WTC11 (cell line): ENCODE data around the gene TST. TPM values are rescaled to one million over a fixed set of nuclear protein-coding genes. Genes with fewer than 3 reads are reported as not detected.

Source experiments
- ATAC-seq: fragments of 200-7000 bp; cut with Tn5 transposase; 2 replicates; pipeline ENCODE4 v1.10.0; 2021; ENCODE audit warnings: mild to moderate bottlenecking, moderate library complexity
- Bru-seq: library from RNA; stranded (reverse); fragments of 400-500 nt; gene quantifications from one replicate; lab custom pipeline; 2021; lab: Mats Ljungman, UMichigan
- CTCF ChIA-PET: fragments of 300-600 bp; sonication (Branson Sonifier 250); formaldehyde crosslinking; loops from one replicate; lab custom pipeline; 2021; ENCODE audit warnings: antibody characterized with exemption; lab: Charles Lee
- POLR2A ChIA-PET: fragments of 350-600 bp; sonication (Branson Sonifier 250); formaldehyde crosslinking; loops from one replicate; lab custom pipeline; 2021; ENCODE audit warnings: antibody characterized with exemption; lab: Charles Lee
- DNase-seq: peaks from one replicate; pipeline ENCODE4 v3.0.0; 2021; ENCODE audit warnings: low spot score
- H3K27ac Mint-ChIP-seq: 2 replicates; pipeline ENCODE4 v1.8.0; 2021; ENCODE audit warnings: mixed read lengths
- H3K27me3 Mint-ChIP-seq: 2 replicates; pipeline ENCODE4 v1.8.0; 2021; ENCODE audit warnings: low read depth, mild to moderate bottlenecking, moderate library complexity, mixed read lengths
- H3K36me3 Mint-ChIP-seq: 2 replicates; pipeline ENCODE4 v1.8.0; 2021; ENCODE audit warnings: mixed read lengths
- H3K4me1 Mint-ChIP-seq: 2 replicates; pipeline ENCODE4 v1.8.0; 2022; ENCODE audit warnings: mixed read lengths
- H3K4me3 Mint-ChIP-seq: 2 replicates; pipeline ENCODE4 v1.8.0; 2021; ENCODE audit warnings: mild to moderate bottlenecking, moderate library complexity, mixed read lengths
- H3K9me3 Mint-ChIP-seq: 2 replicates; pipeline ENCODE4 v1.8.0; 2021; ENCODE audit warnings: mixed read lengths
- CREM ChIP-seq: sonication (generic); formaldehyde crosslinking; IDR thresholded peaks from 2 replicates; pipeline ENCODE4 v1.8.1; 2022; ENCODE audit warnings: mild to moderate bottlenecking, missing genetic modification reagents, moderate library complexity
- FOXP1 ChIP-seq: sonication (generic); formaldehyde crosslinking; IDR thresholded peaks from 2 replicates; pipeline ENCODE4 v1.8.0; 2022; ENCODE audit warnings: missing genetic modification reagents, mild to moderate bottlenecking, moderate library complexity, borderline replicate concordance
- GABPB1 ChIP-seq: sonication (generic); formaldehyde crosslinking; IDR thresholded peaks from 2 replicates; pipeline ENCODE4 v1.8.1; 2023; ENCODE audit warnings: mild to moderate bottlenecking, missing genetic modification reagents
- HMGA2 ChIP-seq: fragments of 250-450 bp; sonication (Bioruptor Pico); IDR thresholded peaks from 2 replicates; pipeline ENCODE4 v1.4.0; 2021; ENCODE audit warnings: mild to moderate bottlenecking, moderate library complexity
- NFATC4 ChIP-seq: fragments of 250-450 bp; sonication (Bioruptor Pico); IDR thresholded peaks from 2 replicates; pipeline ENCODE4 v1.9.0; 2021; ENCODE audit warnings: mild to moderate bottlenecking
- NR1H2 ChIP-seq: sonication (generic); formaldehyde crosslinking; IDR thresholded peaks from 2 replicates; pipeline ENCODE4 v1.9.0; 2021; ENCODE audit warnings: mild to moderate bottlenecking, moderate library complexity, missing genetic modification reagents
- SP1 ChIP-seq: sonication (generic); formaldehyde crosslinking; conservative IDR thresholded peaks from 2 replicates; pipeline ENCODE4 v1.8.1; 2022; ENCODE audit warnings: missing genetic modification reagents
- long read RNA-seq, 3 experiments: library from RNA in 1 of 3; library from capped mRNA in 1 of 3; library from polyadenylated mRNA in 1 of 3; unstranded in 2 of 3; stranded (forward) in 1 of 3; transcript quantifications; one replicate each; pipeline ENCODE4 v2.0.0, GENCODE V29; 2021
- total RNA-seq: library from RNA; stranded (reverse); gene quantifications from 3 replicates; pipeline ENCODE4 v1.2.3, GENCODE V29; 2021
- TF ChIP-seq, protein P1 (sequence below): sonication (generic); formaldehyde crosslinking; conservative IDR thresholded peaks from 2 replicates; pipeline ENCODE4 v1.8.1; 2023; ENCODE audit warnings: mild to moderate bottlenecking, low read depth, missing genetic modification reagents, moderate library complexity
- TF ChIP-seq, protein P2 (sequence below): sonication (generic); formaldehyde crosslinking; IDR thresholded peaks from 2 replicates; pipeline ENCODE4 v1.8.0; 2023; ENCODE audit warnings: missing genetic modification reagents
- TF ChIP-seq, protein P3 (sequence below): sonication (generic); formaldehyde crosslinking; IDR thresholded peaks from 2 replicates; pipeline ENCODE4 v1.8.0; 2022; ENCODE audit warnings: mild to moderate bottlenecking, missing genetic modification reagents
- TF ChIP-seq, protein P4 (sequence below): fragments of 250-450 bp; sonication (Bioruptor Pico); IDR thresholded peaks from 2 replicates; pipeline ENCODE4 v2.1.2; 2022; ENCODE audit warnings: mild to moderate bottlenecking, moderate library complexity
- TF ChIP-seq, protein P5 (sequence below): fragments of 250-450 bp; sonication (Bioruptor Pico); IDR thresholded peaks from 2 replicates; pipeline ENCODE4 v1.9.0; 2021; ENCODE audit warnings: moderate library complexity, mild to moderate bottlenecking, inconsistent platforms, borderline replicate concordance

Gene TST
- 24.4 to 33.3 TPM (median 32.8 TPM) in 3 replicates for total RNA-seq
- percentile 83 among the genes with signal in this experiment for Bru-seq, nascent RNA
- long read RNA-seq, experiment 1, transcript TST-202 (2 exons, 1,797 nt): major isoform, 9 of 24 reads
- long read RNA-seq, experiment 1, transcript TST-201 (3 exons, 1,211 nt): major isoform, 9 of 24 reads
- long read RNA-seq, experiment 1, partial matches to known transcripts: 0 of 24 reads
- long read RNA-seq, experiment 1, other reads (novel, unspliced or antisense): 6 of 24 reads
- long read RNA-seq, experiment 2, transcript TST-202 (2 exons, 1,797 nt): minor isoform, 22 of 62 reads
- long read RNA-seq, experiment 2, transcript TST-201 (3 exons, 1,211 nt): major isoform, 32 of 62 reads
- long read RNA-seq, experiment 2, partial matches to known transcripts: 0 of 62 reads
- long read RNA-seq, experiment 2, other reads (novel, unspliced or antisense): 8 of 62 reads
- long read RNA-seq, experiment 3, transcript TST-201 (3 exons, 1,211 nt): major isoform, 21 of 24 reads
- long read RNA-seq, experiment 3, partial matches to known transcripts: 0 of 24 reads
- long read RNA-seq, experiment 3, other reads (novel, unspliced or antisense): 2 of 24 reads

DNA sequence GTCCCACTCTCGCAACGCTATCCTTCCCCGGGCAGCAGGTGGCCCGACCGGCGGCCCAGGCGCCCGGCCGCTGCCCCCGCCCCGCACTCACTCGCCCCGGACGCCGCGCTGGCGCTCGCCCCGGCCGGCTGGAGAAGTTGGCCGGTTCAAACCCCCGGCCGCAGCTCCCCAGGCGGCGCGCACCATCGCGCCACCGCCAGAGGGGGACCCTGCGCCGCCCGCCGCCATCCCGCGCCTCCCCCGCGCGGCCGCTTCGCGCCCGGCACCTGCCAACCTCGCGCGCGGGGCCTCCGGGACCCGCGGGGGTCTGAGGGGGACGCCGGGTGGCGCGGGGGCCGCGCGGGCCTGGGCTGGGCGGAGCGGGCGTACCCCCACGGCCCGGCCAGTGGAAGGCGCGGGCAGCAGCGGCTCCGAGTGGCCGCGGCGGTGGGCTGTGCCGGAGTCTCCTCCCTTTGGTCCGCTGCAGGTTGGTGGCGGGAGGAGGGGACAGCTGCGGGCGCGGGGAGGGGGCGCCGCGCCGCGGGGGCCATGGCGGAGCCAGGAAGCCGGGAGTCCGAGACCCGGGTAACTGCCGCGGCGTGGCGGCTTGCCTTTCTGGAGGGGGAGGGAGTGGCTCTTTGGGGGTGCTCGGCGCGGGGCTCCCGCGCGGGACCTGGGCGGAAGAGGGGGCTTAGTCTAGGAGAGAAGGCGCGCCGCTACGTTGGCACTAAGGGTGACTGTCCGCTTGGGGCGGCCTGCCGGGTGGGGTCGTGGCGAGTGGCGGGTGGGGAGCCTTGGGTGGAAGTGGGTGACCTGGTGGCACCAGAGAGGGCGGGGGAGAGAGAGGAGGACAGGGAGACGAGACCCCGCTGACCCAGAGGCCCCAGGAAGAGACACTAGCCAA lies at the start of gene TST, which contains the start of gene MPST:
Gene TST (minus strand): TSS at position 139 of the 883 bp plus-strand sequence. CDS start 715 bp downstream, outside the sequence.
Gene MPST (plus strand): TSS at position 434 of the 883 bp plus-strand sequence. CDS start 95 bp downstream, at position 529.
- ATAC-seq: peak; percentile 75
- no peaks in the 10 kb centered on the region; the same call in 1 of the 2 replicates for H3K36me3 Mint-ChIP-seq

More for the DNA sequence above, at the start of gene TST, which contains the start of gene MPST:
- Mint-ChIP-seq H3K4me3 (peak within 1 kb of the TSS; percentile 89), H3K4me1 (peaks cover 31% of the 10 kb centered on the region), H3K9me3 (no peaks in the 10 kb centered on the region), H3K27ac (peak within 1 kb of the TSS; percentile 87; the same call in 1 of the 2 replicates), H3K27me3 (no peaks in the 10 kb centered on the region)
- ChIA-PET POLR2A (interaction anchor here (0.9 to 1.8 kb wide), 3 partner anchors 11 to 144 kb away, joined by 3 to 5 read pairs (median 3); no protein-coding TSS in a partner anchor), CTCF (interaction anchor here (0.5 to 5.1 kb wide), 20 partner anchors 11 to 275 kb away, joined by 3 to 38 read pairs (median 5); partner anchors contain the start of gene KCTD17)
- peak; percentile 65 for DNase-seq
- TF ChIP-seq SP1 (CRISPR knock-in tag): peak; percentile 58
- TF ChIP-seq, protein P1, sequence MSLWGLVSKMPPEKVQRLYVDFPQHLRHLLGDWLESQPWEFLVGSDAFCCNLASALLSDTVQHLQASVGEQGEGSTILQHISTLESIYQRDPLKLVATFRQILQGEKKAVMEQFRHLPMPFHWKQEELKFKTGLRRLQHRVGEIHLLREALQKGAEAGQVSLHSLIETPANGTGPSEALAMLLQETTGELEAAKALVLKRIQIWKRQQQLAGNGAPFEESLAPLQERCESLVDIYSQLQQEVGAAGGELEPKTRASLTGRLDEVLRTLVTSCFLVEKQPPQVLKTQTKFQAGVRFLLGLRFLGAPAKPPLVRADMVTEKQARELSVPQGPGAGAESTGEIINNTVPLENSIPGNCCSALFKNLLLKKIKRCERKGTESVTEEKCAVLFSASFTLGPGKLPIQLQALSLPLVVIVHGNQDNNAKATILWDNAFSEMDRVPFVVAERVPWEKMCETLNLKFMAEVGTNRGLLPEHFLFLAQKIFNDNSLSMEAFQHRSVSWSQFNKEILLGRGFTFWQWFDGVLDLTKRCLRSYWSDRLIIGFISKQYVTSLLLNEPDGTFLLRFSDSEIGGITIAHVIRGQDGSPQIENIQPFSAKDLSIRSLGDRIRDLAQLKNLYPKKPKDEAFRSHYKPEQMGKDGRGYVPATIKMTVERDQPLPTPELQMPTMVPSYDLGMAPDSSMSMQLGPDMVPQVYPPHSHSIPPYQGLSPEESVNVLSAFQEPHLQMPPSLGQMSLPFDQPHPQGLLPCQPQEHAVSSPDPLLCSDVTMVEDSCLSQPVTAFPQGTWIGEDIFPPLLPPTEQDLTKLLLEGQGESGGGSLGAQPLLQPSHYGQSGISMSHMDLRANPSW (CRISPR knock-in tag): no peak
- TF ChIP-seq FOXP1 (CRISPR knock-in tag): peak; percentile 61; the same call in 1 of the 2 replicates
- 0 out of 2 replicates have a peak, but pooled peaks have one; percentile 14 for TF ChIP-seq CREM
- TF ChIP-seq, protein P2, sequence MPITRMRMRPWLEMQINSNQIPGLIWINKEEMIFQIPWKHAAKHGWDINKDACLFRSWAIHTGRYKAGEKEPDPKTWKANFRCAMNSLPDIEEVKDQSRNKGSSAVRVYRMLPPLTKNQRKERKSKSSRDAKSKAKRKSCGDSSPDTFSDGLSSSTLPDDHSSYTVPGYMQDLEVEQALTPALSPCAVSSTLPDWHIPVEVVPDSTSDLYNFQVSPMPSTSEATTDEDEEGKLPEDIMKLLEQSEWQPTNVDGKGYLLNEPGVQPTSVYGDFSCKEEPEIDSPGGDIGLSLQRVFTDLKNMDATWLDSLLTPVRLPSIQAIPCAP (CRISPR knock-in tag): no peak
- TF ChIP-seq, protein P3, sequence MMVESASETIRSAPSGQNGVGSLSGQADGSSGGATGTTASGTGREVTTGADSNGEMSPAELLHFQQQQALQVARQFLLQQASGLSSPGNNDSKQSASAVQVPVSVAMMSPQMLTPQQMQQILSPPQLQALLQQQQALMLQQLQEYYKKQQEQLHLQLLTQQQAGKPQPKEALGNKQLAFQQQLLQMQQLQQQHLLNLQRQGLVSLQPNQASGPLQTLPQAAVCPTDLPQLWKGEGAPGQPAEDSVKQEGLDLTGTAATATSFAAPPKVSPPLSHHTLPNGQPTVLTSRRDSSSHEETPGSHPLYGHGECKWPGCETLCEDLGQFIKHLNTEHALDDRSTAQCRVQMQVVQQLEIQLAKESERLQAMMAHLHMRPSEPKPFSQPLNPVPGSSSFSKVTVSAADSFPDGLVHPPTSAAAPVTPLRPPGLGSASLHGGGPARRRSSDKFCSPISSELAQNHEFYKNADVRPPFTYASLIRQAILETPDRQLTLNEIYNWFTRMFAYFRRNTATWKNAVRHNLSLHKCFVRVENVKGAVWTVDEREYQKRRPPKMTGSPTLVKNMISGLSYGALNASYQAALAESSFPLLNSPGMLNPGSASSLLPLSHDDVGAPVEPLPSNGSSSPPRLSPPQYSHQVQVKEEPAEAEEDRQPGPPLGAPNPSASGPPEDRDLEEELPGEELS (CRISPR knock-in tag): 0 out of 2 replicates have a peak, but pooled peaks have one; percentile 26
- 0 out of 2 replicates have a peak, but pooled peaks have one; percentile 5 for TF ChIP-seq HMGA2
- no peak for TF ChIP-seq NFATC4 (CRISPR knock-in tag)
- no peak for TF ChIP-seq NR1H2 (CRISPR knock-in tag)
- TF ChIP-seq, protein P4, sequence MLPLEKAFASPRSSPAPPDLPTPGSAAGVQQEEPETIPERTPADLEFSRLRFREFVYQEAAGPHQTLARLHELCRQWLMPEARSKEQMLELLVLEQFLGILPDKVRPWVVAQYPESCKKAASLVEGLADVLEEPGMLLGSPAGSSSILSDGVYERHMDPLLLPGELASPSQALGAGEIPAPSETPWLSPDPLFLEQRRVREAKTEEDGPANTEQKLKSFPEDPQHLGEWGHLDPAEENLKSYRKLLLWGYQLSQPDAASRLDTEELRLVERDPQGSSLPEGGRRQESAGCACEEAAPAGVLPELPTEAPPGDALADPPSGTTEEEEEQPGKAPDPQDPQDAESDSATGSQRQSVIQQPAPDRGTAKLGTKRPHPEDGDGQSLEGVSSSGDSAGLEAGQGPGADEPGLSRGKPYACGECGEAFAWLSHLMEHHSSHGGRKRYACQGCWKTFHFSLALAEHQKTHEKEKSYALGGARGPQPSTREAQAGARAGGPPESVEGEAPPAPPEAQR (CRISPR knock-in tag): no peak
- TF ChIP-seq GABPB1: 0 out of 2 replicates have a peak, but pooled peaks have one; percentile 15
- TF ChIP-seq, protein P5, sequence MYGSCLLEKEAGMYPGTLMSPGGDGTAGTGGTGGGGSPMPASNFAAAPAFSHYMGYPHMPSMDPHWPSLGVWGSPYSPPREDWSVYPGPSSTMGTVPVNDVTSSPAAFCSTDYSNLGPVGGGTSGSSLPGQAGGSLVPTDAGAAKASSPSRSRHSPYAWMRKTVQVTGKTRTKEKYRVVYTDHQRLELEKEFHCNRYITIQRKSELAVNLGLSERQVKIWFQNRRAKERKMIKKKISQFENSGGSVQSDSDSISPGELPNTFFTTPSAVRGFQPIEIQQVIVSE: no peak
